Left cardiac atrium (tissue), 4 donors: ENCODE measurements around the gene NDEL1. TPM values are rescaled to one million over a fixed set of nuclear protein-coding genes. Genes with fewer than 3 reads are reported as not detected.
A peak's percentile ranks its signal among the peaks of the same experiment; 100 is the strongest.

ENCODE experiments used
- ATAC-seq, 2 donors: fragments of 200-7000 bp; cut with Tn5 transposase; one replicate each; pipeline ENCODE4 v1.9.1; 2020; ENCODE audit warnings: mild to moderate bottlenecking in 2 of 2, moderate library complexity in 2 of 2
- DNase-seq: peaks from one replicate; pipeline ENCODE4 v3.0.0-alpha.2; 2020
- intact Hi-C, 2 donors: fragments of 100-400 bp; cut with DNase I; formaldehyde crosslinking; loops; one replicate each; pipeline versions ENCODE4 v1.14.1 to v1.15.1; 2022 to 2023
- total RNA-seq, 2 donors: library from RNA; stranded (reverse); fragmentation: NEBNext Ultra II Directional; extraction: Animal tissue kit (Norgen Biotek cat#: 25700); gene quantifications; one replicate each; pipeline ENCODE4 v1.2.1, GENCODE V29; 2021
- donor health status: DM: no; HTN: yes; CAD: no.
- donor health status: DM: no; HTN: yes; CAD: no; lungs with severe emphysema.
- donor health status: DM: yes; HTN: yes; CAD: no.
- donor health status: Dilated cardiomyopathy.

The NDEL1 gene
- total RNA-seq, 2 donors from 2014 or later: 27.8 to 48.8 TPM

DNA sequence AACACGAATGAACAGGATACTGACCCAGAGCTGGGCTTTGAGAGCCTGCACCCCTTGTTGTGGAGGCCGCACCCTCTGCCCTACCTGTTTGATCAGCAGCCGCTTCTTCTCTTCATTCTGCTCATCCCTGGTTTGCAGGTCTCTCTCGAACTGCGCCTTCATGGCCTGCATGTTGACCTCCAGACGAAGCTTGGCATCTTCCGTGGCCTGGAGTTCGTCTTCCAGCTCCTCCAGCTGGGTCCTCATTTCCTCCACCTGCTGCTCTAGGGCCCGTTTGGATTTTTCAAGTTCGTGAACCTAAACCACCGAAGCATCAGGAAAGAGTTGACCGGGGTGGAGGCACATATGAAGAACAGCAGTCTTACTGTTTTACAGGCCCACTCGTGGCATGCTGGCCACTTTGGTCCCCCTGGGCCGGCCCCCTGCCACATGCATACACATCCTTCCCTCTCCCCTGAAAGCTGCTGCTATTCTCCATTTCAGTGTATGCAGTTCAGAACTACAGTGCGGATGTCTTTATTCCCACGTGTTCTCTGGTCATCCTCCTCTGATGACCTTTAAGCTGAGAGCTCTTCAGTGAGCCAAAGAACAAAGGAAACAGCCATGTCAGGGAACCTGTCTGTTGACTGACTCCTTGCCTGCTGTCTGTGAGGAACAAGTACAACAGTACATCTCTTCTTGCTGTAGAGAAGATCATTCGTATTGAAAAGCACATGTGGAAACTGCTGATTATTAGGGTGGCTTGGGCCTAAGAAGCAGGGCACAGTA is 54.8 kb downstream of the NDEL1 start:
- no peak for ATAC-seq
- intact Hi-C loops: no loop called here
- DNase-seq: no peak

DNA sequence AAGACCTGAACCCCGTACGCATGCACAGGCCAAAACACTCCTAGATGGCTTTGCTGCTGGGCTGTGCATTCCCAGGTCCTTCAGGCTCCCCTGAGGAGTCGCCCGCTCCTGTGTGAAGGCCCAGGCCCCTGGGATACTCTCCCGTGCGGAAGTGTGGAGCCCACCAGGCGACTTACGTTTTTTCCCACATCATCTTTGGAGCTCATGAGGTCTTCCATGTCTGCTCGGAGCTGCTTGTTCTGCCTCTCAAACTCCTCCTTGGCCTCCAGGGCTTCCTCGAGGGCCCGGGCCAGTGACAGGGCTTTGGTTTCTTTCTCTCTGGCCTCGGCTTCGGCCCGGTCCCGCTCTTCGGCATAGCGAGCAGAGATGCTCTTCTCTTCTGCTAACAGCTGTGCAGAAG is 56.4 kb downstream of the NDEL1 start:
- DNase-seq (no peak), ATAC-seq (no peak)
- intact Hi-C loops: no loop called here

DNA sequence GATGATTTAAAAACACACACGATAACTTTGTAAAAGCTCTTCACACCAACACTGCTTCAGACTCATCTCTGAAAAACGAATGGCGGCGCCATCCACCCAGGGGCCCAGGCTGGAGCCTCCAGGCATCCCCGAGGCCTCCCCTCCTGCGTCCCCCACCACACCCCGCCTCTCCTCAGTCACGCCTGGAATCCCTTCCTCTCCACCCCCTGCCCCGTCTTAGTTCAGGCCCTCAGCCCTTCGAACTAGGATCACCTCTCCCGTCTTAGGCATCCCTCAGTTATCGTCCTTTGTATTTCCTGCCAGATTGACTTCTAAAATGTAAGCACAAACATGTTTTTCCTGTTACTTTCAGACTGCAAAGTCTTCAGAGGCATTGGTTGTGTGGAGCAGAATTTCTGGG is 58.3 kb downstream of the NDEL1 start:
- intact Hi-C loops: no loop called here
- DNase-seq (no peak), ATAC-seq (no peak)

DNA sequence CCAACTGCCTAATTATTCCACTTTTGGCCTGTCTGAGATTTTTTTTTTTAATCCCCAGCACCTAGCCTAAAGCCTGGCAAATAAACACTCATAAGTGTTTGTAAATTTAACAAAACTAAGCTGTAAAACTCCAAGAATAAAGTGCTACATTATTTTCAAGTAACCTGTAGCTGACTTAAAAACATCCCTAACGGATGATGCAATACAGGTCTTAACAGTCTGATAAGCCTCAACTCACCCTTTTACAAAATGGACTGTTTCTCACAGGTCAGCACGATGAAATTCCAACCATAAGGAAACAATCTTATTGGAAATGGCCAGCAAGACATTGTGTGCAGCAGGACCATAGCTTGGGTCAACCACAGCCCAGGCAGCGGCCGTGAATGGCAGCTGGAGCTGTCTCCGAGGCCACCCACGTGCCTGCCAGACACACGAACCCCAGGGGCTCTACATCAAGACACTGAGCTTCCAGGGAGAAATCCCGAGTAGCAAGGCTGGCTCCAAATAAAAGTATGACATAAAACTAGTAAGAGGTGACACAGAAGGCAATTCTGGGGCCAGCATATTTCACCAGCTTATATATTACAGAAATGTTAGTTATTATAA is 58.9 kb downstream of the NDEL1 start:
- no peak for ATAC-seq
- no peak for DNase-seq
- intact Hi-C loops: no loop called here

DNA sequence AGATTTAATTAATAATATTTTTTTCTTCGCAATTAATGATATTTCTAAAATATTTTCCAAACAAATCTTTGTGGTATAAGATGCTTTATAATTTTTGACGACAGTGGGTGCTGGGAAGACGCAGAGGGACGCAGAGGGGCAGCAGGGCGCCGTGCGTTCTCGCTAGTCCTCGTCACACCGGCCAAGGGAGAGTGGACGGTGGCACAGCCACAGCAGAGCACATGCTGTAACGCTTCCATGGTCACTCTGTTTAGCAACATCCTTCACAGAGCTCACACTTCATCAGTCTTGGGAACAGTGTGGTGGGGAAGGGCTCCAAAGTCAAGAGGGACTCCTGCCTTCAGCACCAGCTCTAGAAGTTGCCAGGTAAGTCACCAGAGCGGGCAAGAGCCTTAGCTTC is 60.4 kb downstream of the NDEL1 start:
- DNase-seq (no peak), ATAC-seq (no peak)
- intact Hi-C loops: no loop called here

DNA sequence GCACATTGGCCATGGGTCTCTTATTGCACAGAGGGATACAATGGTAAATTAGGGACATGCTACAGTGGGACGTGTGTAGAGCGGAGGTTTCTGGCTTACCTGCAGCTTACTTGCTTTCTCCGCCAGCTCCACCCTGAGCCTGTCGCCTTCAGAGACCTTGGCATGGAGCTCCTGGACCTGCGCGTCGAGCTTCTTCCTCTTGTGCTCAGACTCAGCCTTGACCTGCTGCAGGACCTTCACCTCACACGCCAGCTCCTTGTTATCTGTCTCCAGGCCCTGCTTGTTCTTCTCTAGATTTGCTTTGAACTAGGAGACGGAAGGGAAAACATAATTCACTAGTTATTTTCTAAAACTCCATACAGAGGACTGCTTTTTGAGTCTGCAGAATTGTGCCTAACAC is 63.5 kb downstream of the NDEL1 start:
- ATAC-seq (no peak), DNase-seq (no peak)
- intact Hi-C loops: no loop called here

DNA sequence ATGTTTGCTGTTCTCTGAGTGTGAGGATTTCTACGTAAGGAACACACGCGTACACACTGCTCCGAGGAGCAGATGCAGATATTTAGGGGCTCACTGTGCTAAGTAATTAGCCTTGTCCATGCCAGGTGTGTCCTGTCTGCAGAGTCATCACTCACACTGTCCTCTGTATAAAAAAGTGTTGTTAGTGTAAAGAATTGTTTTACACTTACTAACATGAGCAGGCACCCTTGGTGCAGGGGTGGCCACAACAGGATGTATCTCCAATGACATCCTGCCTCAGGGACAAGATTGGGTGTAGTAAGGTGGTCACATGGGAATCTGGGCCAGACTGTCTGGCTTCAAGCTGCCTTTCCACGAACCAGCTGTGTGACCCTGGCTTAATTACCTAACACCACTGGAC is 63.9 kb downstream of the NDEL1 start:
- ATAC-seq: no peak
- no peak for DNase-seq
- intact Hi-C loops: no loop called here

DNA sequence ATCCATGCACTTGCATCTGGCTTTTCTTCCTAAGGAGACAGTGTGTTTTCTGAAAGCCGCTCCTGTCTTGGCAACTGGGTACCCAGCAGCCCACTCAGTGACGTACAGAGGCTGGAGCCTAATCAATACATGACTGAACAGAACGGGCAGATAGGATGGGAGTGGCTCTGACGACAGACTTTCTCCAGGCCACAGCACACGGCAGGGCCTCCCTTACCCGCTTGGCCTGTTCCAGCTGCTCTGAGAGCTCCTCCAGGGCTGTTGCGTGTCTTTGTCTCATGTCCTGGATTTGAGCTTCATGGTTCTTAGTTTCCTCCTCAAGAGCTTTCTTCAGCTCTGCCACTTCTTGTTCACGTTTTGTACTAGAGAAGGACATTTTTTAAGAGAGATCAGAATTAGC is 64.9 kb downstream of the NDEL1 start:
- intact Hi-C loops: no loop called here
- no peak for ATAC-seq
- DNase-seq: no peak

DNA sequence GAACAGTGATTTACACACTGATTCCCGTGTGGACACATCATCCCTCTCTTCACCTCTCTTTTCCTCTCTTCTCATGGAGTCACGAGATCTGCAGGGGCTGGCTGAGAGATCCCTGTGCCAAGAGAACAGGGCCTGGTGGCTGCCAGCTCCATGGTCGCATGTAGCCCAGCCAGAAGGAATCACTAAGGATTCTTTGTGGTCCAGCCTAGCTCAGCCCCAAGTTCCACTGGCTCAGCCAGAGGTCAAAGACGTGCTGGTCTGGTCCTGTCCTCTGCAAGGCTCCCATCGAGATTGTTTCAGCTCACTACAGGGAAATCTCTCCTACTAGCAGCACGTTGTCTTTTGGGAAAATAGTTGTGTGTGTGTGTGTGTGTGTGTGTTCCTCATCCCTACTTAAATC is 66.4 kb downstream of the NDEL1 start:
- no peak for DNase-seq
- intact Hi-C loops: no loop called here
- ATAC-seq: peak in 1 of 2 donors; percentile 51

DNA sequence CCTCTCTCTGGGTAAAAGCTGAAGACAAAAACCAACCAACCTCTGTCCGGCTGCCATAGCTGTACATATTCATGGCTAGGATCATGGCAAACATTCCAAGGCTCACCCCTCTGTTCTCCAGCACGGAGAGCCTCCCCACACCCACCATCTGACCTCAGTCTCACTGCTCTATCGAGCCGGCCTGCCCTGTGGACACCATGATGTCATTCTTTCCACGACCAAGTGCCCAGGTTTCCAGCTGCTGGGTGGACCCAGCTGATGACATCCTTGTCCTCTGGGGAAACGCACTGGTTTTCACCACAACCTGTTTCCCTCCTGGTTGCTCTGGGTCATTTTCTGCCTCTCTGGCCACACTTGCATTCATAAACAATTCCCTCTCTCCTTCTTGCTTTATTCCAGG is 67.7 kb downstream of the NDEL1 start:
- ATAC-seq: peak in 1 of 2 donors; percentile 81
- DNase-seq: peak; percentile 65
- intact Hi-C loops: no loop called here

DNA sequence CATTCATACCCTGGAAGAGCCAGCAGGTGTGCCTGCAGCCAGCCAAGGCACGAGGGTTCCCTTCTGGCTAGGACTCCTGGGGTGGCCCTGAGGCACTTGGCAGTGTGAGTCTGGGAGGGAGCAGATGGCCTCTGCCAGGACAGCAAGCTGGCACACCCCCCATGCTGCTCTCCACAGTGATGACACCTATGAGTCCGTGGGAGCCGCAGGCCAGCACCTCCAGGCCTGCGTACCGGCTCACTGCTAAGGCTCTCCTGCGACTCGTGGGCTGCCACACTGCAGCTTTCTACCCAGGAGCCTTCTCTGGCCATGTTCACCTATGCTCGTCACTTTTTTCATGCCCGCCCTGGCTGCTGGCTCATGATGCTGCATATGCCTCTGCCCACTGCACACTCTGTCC is 68.1 kb downstream of the NDEL1 start:
- DNase-seq (no peak), ATAC-seq (peak; percentile 19 to 62)
- intact Hi-C loops: no loop called here

DNA sequence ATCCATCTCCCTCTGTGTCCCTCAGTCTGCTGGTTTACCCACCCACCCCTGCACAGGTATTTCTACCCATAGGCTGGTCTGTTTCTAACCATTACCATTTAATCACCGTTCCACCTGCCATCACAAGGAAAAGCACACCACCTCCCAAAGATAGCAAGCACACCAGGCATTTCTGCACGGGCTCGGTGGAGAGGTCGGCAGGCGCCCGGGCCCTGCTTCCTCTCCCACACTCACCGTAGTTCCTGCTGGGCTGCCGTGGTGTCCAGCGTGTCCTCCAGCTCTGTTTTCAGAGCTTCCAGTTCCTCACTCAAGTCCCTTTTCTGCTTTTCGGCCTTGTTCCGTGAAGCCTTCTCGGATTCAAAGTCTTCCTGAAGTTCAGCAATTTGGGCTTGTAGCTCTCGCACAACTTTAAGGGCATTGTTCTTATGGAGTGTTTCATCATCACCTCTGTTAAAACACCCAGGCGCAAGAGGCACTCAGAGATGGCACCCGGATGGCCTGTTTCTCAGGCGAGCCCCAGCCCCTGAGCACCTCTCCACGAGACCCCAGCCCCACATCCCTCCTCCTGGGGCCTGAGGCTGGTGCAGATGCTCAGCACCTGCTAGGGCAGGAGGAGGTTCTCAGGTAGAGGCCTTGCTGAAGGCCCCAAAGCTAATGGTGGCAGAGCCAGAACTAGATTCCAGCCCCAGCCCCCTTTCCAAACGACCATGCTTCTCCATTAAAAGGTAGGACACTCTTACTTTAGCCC is 69.0 kb downstream of the NDEL1 start:
- DNase-seq (no peak), ATAC-seq (no peak)
- intact Hi-C loops: no loop called here

DNA sequence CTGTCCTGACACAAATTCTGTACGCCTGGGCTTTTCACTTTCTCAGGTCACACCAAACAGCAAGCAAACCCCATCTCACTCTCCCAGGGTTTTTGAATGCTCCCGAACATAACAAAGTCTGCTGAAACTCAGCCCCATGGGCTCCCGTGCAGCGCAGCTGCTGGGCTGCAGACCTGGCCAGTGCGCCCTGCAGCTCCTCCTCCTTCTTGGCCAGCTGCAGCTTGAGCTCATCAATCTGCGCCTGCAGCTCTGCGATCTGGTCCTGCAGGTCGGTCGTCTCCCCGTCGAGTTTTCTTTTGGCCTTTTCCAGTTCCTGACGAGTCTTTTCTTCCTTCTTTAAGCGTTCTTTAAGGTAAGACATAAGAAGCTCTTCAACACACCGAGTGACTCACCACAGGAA is 70.5 kb downstream of the NDEL1 start:
- no peak for ATAC-seq
- DNase-seq: no peak
- intact Hi-C loops: no loop called here

DNA sequence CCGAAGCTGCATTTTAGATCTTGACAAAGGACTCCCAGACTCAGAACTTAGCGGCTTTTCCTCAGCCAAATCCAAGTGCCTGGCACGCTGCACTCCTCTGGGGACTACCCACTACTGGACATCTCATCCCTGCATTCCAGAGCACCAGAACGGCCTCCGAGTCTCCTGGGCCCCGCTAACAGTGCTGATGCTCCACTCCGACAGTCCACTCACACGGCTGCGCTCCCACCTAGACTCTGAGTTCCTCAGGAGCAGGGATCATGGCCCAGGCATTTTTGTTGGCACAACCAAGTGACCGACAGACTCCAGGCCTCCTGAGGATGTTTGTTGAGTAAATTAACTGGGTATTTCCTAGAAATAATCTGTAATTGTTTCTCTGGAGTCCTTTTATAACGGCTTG is 79.1 kb downstream of the NDEL1 start:
- DNase-seq (peak; percentile 47), ATAC-seq (peak in 1 of 2 donors; percentile 41)
- intact Hi-C loops: no loop called here

Other genes starting within 250 kb of the NDEL1 start
- 1 to 10 TPM; 5.8 to 8.9 TPM for gene BORCS6, start 245.7 kb upstream of the NDEL1 start, total RNA-seq
- gene AURKB, start 225.3 kb upstream of the NDEL1 start, total RNA-seq: 1 to 10 TPM; 1.4 to 1.5 TPM
- 10 to 100 TPM; 16.0 to 16.6 TPM for gene CTC1, start 187.8 kb upstream of the NDEL1 start, total RNA-seq
- 10 to 100 TPM; 13.5 to 24.1 TPM for gene PFAS, start 186.6 kb upstream of the NDEL1 start, total RNA-seq
- gene RANGRF, start 147.2 kb upstream of the NDEL1 start, total RNA-seq: 10 to 100 TPM; 23.3 to 25.7 TPM
- 1 to 10 TPM; 2.2 to 2.8 TPM for gene SLC25A35, start 140.5 kb upstream of the NDEL1 start, total RNA-seq
- 10 to 100 TPM; 14.3 to 27.4 TPM for gene ARHGEF15, start 125.6 kb upstream of the NDEL1 start, total RNA-seq
- gene ODF4, start 96.0 kb upstream of the NDEL1 start, total RNA-seq: not detected
- gene RPL26, start 52.7 kb upstream of the NDEL1 start, total RNA-seq: 1,000 to 10,000 TPM; 1,025 to 1,062 TPM
- not detected for gene RNF222, start 38.1 kb upstream of the NDEL1 start, total RNA-seq
- gene MYH10, start 194.8 kb downstream of the NDEL1 start, total RNA-seq: 10 to 100 TPM; 49.9 to 52.9 TPM